K562 (cell line): Measurements from ENCODE around the gene DENND1A. TPM values are rescaled to one million over a fixed set of nuclear protein-coding genes. Genes with fewer than 3 reads are reported as not detected.

Experiments
- ATAC-seq: fragments of 200-7000 bp; cut with Tn5 transposase; 3 replicates; pipeline ENCODE4 v1.9.1; 2020; ENCODE audit warnings: moderate library complexity
- BruUV-seq: library from RNA; stranded (reverse); fragments of 400-500 nt; replicated peaks from 2 replicates; lab custom pipeline; 2021; lab: Mats Ljungman, UMichigan
- CTCF ChIA-PET: fragments of 300-600 bp; formaldehyde crosslinking; extraction: SDS; loops from one replicate; lab custom pipeline; 2021; ENCODE audit warnings: low intra/inter-chr PET ratio; lab: Yijun Ruan, JAX
- POLR2A ChIA-PET: fragments of 300-600, 350-650 bp; sonication (Branson Sonifier 250); formaldehyde crosslinking; extraction: SDS; loops from one replicate; lab custom pipeline; 2021; ENCODE audit warnings: antibody characterized with exemption, inconsistent platforms; lab: Yijun Ruan, JAX
- DNase-seq, 4 experiments: peaks; one replicate each; pipeline versions ENCODE4 v3.0.0 to v3.0.0-alpha.2; 2011 to 2018; ENCODE audit warnings: low spot score in 3 of 4, mixed read lengths in 3 of 4; ENCODE audit errors: extremely low read depth in 1 of 4
- FAIRE-seq: peaks from 2 replicates; lab custom pipeline; 2011; peaks lifted over from hg19 to GRCh38; lab: Jason Lieb, UNC
- H2AFZ ChIP-seq: 2 replicates; pipeline ENCODE4 v1.6.0; 2011; ENCODE audit warnings: low read depth, low read length, control low read depth, inconsistent platforms
- H3K27ac ChIP-seq: fragments of 200-600 bp; 3 replicates; pipeline ENCODE4 v1.8.0; 2011; ENCODE audit warnings: low read depth, mild to moderate bottlenecking, control low read depth, inconsistent platforms, low read length, moderate library complexity, mixed read lengths; ENCODE audit errors: extremely low read depth
- H3K27me3 ChIP-seq, 2 experiments: fragments of 300-600 bp in 1 of 2; 2 replicates in 1 of 2; 3 replicates in 1 of 2; pipeline versions ENCODE4 v1.6.0 to v1.8.0; 2011; ENCODE audit warnings: inconsistent platforms in 2 of 2, low read length in 2 of 2, mild to moderate bottlenecking in 1 of 2, mixed read lengths in 1 of 2, moderate library complexity in 1 of 2; ENCODE audit not compliant: control insufficient read depth in 2 of 2, insufficient read depth in 2 of 2
- H3K36me3 ChIP-seq: fragments of 300-600 bp; 3 replicates; pipeline ENCODE4 v1.8.0; 2011; ENCODE audit warnings: mild to moderate bottlenecking, low read length, inconsistent platforms; ENCODE audit not compliant: control insufficient read depth, insufficient read depth
- H3K4me1 ChIP-seq, 2 experiments: fragments of 200-600 bp in 1 of 2; replicated peaks in 1 of 2; 2 replicates in 1 of 2; 3 replicates in 1 of 2; pipeline versions ENCODE4 v1.5.1 to v1.8.0; 2011; ENCODE audit warnings: inconsistent platforms in 2 of 2, low read length in 2 of 2, mild to moderate bottlenecking in 1 of 2, mixed read lengths in 1 of 2, moderate library complexity in 1 of 2; ENCODE audit not compliant: control insufficient read depth in 2 of 2, insufficient read depth in 2 of 2
- H3K4me2 ChIP-seq: 2 replicates; pipeline ENCODE4 v1.6.1; 2011; ENCODE audit warnings: low read length, control low read depth, inconsistent platforms, mixed read lengths; ENCODE audit not compliant: insufficient read depth
- H3K4me3 ChIP-seq: fragments of 200-600 bp; sonication (generic), shearing (Covaris generic); 2 replicates; pipeline ENCODE4 v1.5.1; 2016; ENCODE audit warnings: control low read depth, inconsistent platforms
- H3K79me2 ChIP-seq: fragments of 200-600 bp; 3 replicates; pipeline ENCODE4 v1.8.0; 2011; ENCODE audit warnings: low read length, inconsistent platforms; ENCODE audit not compliant: control insufficient read depth, insufficient read depth
- H3K9ac ChIP-seq, 2 experiments: 2 replicates each; pipeline versions ENCODE4 v1.6.0 to v1.6.1; 2011; ENCODE audit warnings: low read depth in 2 of 2, low read length in 2 of 2, control low read depth in 1 of 2, inconsistent platforms in 1 of 2, mild to moderate bottlenecking in 1 of 2, mixed read lengths in 1 of 2; ENCODE audit not compliant: insufficient read depth in 1 of 2
- H3K9me1 ChIP-seq: one replicate; pipeline ENCODE4 v1.6.0; 2011; ENCODE audit warnings: inconsistent platforms, mild to moderate bottlenecking, low read length, moderate library complexity; ENCODE audit not compliant: control insufficient read depth, insufficient read depth
- H3K9me3 ChIP-seq: replicated peaks from 2 replicates; pipeline ENCODE4 v1.5.1; 2011; ENCODE audit warnings: low read depth, low read length, inconsistent platforms; ENCODE audit not compliant: control insufficient read depth, insufficient read depth
- H4K20me1 ChIP-seq: replicated peaks from 2 replicates; pipeline ENCODE4 v1.6.1; 2011; ENCODE audit warnings: low read length, inconsistent platforms, mixed read lengths; ENCODE audit not compliant: control insufficient read depth, insufficient read depth
- KLF6 ChIP-seq: fragments of 250-450 bp; sonication (Bioruptor Pico); IDR thresholded peaks from 2 replicates; pipeline ENCODE4 v1.4.0; 2020; ENCODE audit warnings: mild to moderate bottlenecking, moderate library complexity, borderline replicate concordance
- L3MBTL2 ChIP-seq: fragments of 450-650 bp; IDR thresholded peaks from 2 replicates; pipeline ENCODE4 v1.6.1; 2016; ENCODE audit warnings: mild to moderate bottlenecking, moderate library complexity
- MAZ ChIP-seq, 2 experiments: fragments of 450-650 bp in 1 of 2; sonication (generic) in 1 of 2; formaldehyde crosslinking; IDR thresholded peaks in 1 of 2; conservative IDR thresholded peaks in 1 of 2; 2 replicates each; pipeline versions ENCODE4 v1.4.0 to v1.5.0; 2020; ENCODE audit warnings: mild to moderate bottlenecking in 1 of 2, missing genetic modification reagents in 1 of 2
- NFE2 ChIP-seq: IDR thresholded peaks from 2 replicates; pipeline ENCODE4 v1.6.1; 2014; ENCODE audit warnings: antibody characterized with exemption, low read depth
- NR2C2 ChIP-seq, 2 experiments: fragments of 200-800 bp in 1 of 2; sonication (Bioruptor generic) in 1 of 2; sonication (generic) in 1 of 2; formaldehyde crosslinking in 1 of 2; IDR thresholded peaks; 2 replicates each; pipeline versions ENCODE4 v1.6.1 to v1.8.0; 2016 to 2022; ENCODE audit warnings: mild to moderate bottlenecking in 1 of 2, missing compliant biosample characterization in 1 of 2, missing genetic modification characterization in 1 of 2, missing genetic modification reagents in 1 of 2
- ZNF134 ChIP-seq: fragments of 250-450 bp; sonication (Bioruptor Pico); conservative IDR thresholded peaks from 2 replicates; pipeline ENCODE4 v1.4.0; 2020
- WGBS: fragments of 100-300 bp; shearing (Covaris generic); methylation state at CpG from one replicate; pipeline ENCODE4 v1.1.6; 2016; ENCODE audit warnings: low coverage, mixed read lengths; ENCODE audit not compliant: insufficient coverage; ENCODE audit errors: missing lambda C conversion rate; 5-methylcytosine and 5-hydroxymethylcytosine counted together
- in situ Hi-C: fragments of 300-500 bp; cut with MboI; formaldehyde crosslinking; loops from 4 replicates; pipeline ENCODE4 v1.15.0; 2018; ENCODE audit warnings: inconsistent platforms, mixed read lengths
- intact Hi-C: fragments of 100-400 bp; cut with micrococcal nuclease; formaldehyde crosslinking; loops from 2 replicates; pipeline ENCODE4 v1.14.2; 2022
- polyA plus RNA-seq, 8 experiments: library from polyadenylated mRNA; depleted of rRNA in 4 of 8; stranded (reverse) in 5 of 8; unstranded in 3 of 8; fragments of >200 nt; fragmentation: Nextera tagmentation in 2 of 8; fragmentation: Illumina TruSeq in 1 of 8; extraction: Ambion mirVana in 2 of 8; extraction: Trizol in 1 of 8; gene quantifications; 2 replicates each; pipeline versions ENCODE4 v1.2.1 to v1.2.3, GENCODE V29; 2011 to 2014; ENCODE audit warnings: inconsistent platforms in 1 of 8, missing spikeins in 1 of 8
- total RNA-seq, 7 experiments: library from RNA; depleted of rRNA in 6 of 7; stranded (reverse); fragments of >200 nt in 6 of 7; fragmentation: Illumina TruSeq in 2 of 7; extraction: Trizol in 2 of 7; gene quantifications; 2 replicates each; pipeline versions ENCODE4 v1.2.1 to v1.2.3, GENCODE V29; 2011 to 2021; ENCODE audit warnings: low replicate concordance in 1 of 7
- TF ChIP-seq, protein P1 (sequence below): sonication (generic); formaldehyde crosslinking; IDR thresholded peaks from 2 replicates; pipeline ENCODE4 v1.8.0; 2022; ENCODE audit warnings: mild to moderate bottlenecking, low read depth, missing genetic modification reagents

Gene DENND1A
- total and polyA plus RNA-seq, 9 of the 15 experiments (the other 6 are each of a cell fraction or from before 2014, with no cell fraction given), result 7.6 to 29.5 (median 15.7) TPM

DNA sequence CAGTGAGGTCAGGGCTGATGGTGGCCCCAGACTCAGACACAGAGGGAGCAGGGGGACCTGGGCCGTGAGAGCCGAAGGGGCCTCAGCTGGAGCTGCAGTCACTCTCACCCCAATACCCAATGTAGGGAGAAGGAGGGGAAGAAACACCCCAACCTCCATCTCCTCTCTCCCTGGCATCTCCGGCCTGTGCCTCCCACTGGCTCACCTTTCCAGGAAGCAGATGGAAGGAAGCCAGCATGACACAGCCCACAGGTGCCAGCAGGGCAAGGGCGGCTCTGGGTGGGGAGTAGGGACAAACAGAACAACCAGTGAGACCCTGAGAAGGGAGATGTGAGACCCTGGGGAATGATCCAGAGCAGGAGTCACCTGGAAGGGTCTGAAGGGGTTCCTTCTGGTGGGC lies 576.9 kb downstream of the DENND1A start:
- 27% methylated on average over 4 of the region's 4 CpGs for WGBS
- DNase-seq (no peak), FAIRE-seq (no peak), ATAC-seq (no peak)
- H4K20me1 ChIP-seq, result peaks cover 7% of the 10 kb centered on the region; the same call in 1 of the 2 replicates
- ChIA-PET POLR2A (interaction anchor here (0.6 kb wide), 1 partner anchor 23 kb away, joined by 3 read pairs; no protein-coding TSS in a partner anchor), CTCF (interaction anchor here (0.6 to 5.6 kb wide), 2 partner anchors 32 to 1464 kb away, joined by 3 to 75 read pairs; no protein-coding TSS in a partner anchor)
- no peak overlapping the region for H3K27ac ChIP-seq
- H3K36me3 ChIP-seq, result no peaks in the 10 kb centered on the region
- peaks cover 2 to 15% of the 10 kb centered on the region in 2 experiments; a peak in 3 of 5 replicates for H3K27me3 ChIP-seq
- H3K4me2 ChIP-seq, result no peak overlapping the region
- in situ Hi-C loops (loop anchor here (5.0 to 10.0 kb wide), 3 partner anchors 34 to 888 kb away; no protein-coding TSS in a partner anchor), intact Hi-C loops (loop anchor here (5.0 kb wide), 3 partner anchors 251 to 541 kb away; no protein-coding TSS in a partner anchor)
- H3K4me1 ChIP-seq, result peaks cover 2 to 43% of the 10 kb centered on the region in 2 experiments
- no peaks in the 10 kb centered on the region for H3K9me1 ChIP-seq
- TF ChIP-seq KLF6 (no peak), NFE2 (no peak), NR2C2 (CRISPR knock-in tag; IDR thresholded peaks at IDR 0.05) (no peak), NR2C2 (tag; IDR thresholded peaks at IDR 0.05) (no peak), L3MBTL2 (no peak), ZNF134 (CRISPR knock-in tag) (no peak), MAZ (CRISPR knock-in tag; conservative IDR thresholded peaks at IDR 0.05 in 1 of 2, IDR thresholded peaks at IDR 0.05 in 1 of 2) (no peak)
- TF ChIP-seq, protein P1, sequence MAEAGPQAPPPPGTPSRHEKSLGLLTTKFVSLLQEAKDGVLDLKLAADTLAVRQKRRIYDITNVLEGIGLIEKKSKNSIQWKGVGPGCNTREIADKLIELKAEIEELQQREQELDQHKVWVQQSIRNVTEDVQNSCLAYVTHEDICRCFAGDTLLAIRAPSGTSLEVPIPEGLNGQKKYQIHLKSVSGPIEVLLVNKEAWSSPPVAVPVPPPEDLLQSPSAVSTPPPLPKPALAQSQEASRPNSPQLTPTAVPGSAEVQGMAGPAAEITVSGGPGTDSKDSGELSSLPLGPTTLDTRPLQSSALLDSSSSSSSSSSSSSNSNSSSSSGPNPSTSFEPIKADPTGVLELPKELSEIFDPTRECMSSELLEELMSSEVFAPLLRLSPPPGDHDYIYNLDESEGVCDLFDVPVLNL (CRISPR knock-in tag), result no peak
- BruUV-seq, result no TSS peak
- H3K9ac ChIP-seq, result no peak overlapping the region; a peak in 1 of 4 replicates
- H2AFZ ChIP-seq, result no peak overlapping the region
- H3K4me3 ChIP-seq, result no peak overlapping the region
- no peaks in the 10 kb centered on the region for H3K9me3 ChIP-seq
- no peaks in the 10 kb centered on the region for H3K79me2 ChIP-seq
